ENCODE measurements around the gene SRPK1. TPM values are rescaled to one million over a fixed set of nuclear protein-coding genes. Genes with fewer than 3 reads are reported as not detected.

Gene SRPK1
- total RNA-seq, 1 donor from 2014 or later: 31.2 TPM

GRCh38 chr6:35962779-35963560 is 42.1 kb upstream of the SRPK1 start:
- Mint-ChIP-seq H3K27me3 (ENCODE audit: low read depth) (peaks cover 31% of the 10 kb centered on the region), H3K4me1 (ENCODE audit: low read depth) (no peaks in the 10 kb centered on the region), H3K9me3 (ENCODE audit: low read depth) (no peaks in the 10 kb centered on the region), H3K27ac (ENCODE audit: unreplicated experiment) (no peak overlapping the region), H3K36me3 (ENCODE audit: low read depth) (no peaks in the 10 kb centered on the region), H3K4me3 (ENCODE audit: unreplicated experiment) (no peak overlapping the region)
- no peak for TF ChIP-seq CTCF (IDR thresholded peaks at IDR 0.05)
- no peak for DNase-seq (ENCODE audit: low spot score)

GRCh38 chr6:35960187-35960586 is 39.3 kb upstream of the SRPK1 start:
- TF ChIP-seq CTCF (IDR thresholded peaks at IDR 0.05): no peak
- Mint-ChIP-seq H3K9me3 (ENCODE audit: low read depth) (no peaks in the 10 kb centered on the region), H3K36me3 (ENCODE audit: low read depth) (no peaks in the 10 kb centered on the region), H3K4me3 (ENCODE audit: unreplicated experiment) (no peak overlapping the region), H3K27me3 (ENCODE audit: low read depth) (peaks cover 30% of the 10 kb centered on the region), H3K4me1 (ENCODE audit: low read depth) (no peaks in the 10 kb centered on the region), H3K27ac (ENCODE audit: unreplicated experiment) (no peak overlapping the region)
- no peak for DNase-seq (ENCODE audit: low spot score)

- DNase-seq (ENCODE audit: low spot score): no peak
- Mint-ChIP-seq H3K4me3 (ENCODE audit: unreplicated experiment) (no peak overlapping the region), H3K9me3 (ENCODE audit: low read depth) (no peaks in the 10 kb centered on the region), H3K4me1 (ENCODE audit: low read depth) (no peaks in the 10 kb centered on the region), H3K27ac (ENCODE audit: unreplicated experiment) (no peak overlapping the region), H3K27me3 (ENCODE audit: low read depth) (peaks cover 23% of the 10 kb centered on the region), H3K36me3 (ENCODE audit: low read depth) (no peaks in the 10 kb centered on the region)
- TF ChIP-seq CTCF (IDR thresholded peaks at IDR 0.05): peak; percentile 64
Observed at GRCh38 chr6:35955970-35956369, 35.1 kb upstream of the SRPK1 start.

GRCh38 chr6:35955521-35955920 is 34.6 kb upstream of the SRPK1 start:
- Mint-ChIP-seq H3K9me3 (ENCODE audit: low read depth) (no peaks in the 10 kb centered on the region), H3K27me3 (ENCODE audit: low read depth) (peaks cover 19% of the 10 kb centered on the region), H3K36me3 (ENCODE audit: low read depth) (no peaks in the 10 kb centered on the region), H3K4me1 (ENCODE audit: low read depth) (no peaks in the 10 kb centered on the region), H3K27ac (ENCODE audit: unreplicated experiment) (no peak overlapping the region), H3K4me3 (ENCODE audit: unreplicated experiment) (no peak overlapping the region)
- DNase-seq (ENCODE audit: low spot score): no peak
- no peak for TF ChIP-seq CTCF (IDR thresholded peaks at IDR 0.05)

GRCh38 chr6:35955071-35955470 is 34.2 kb upstream of the SRPK1 start:
- H3K27me3 Mint-ChIP-seq (ENCODE audit: low read depth): peaks cover 17% of the 10 kb centered on the region
- no peak overlapping the region for H3K27ac Mint-ChIP-seq (ENCODE audit: unreplicated experiment)
- H3K4me1 Mint-ChIP-seq (ENCODE audit: low read depth): no peaks in the 10 kb centered on the region
- no peaks in the 10 kb centered on the region for H3K36me3 Mint-ChIP-seq (ENCODE audit: low read depth)
- H3K4me3 Mint-ChIP-seq (ENCODE audit: unreplicated experiment): no peak overlapping the region
- no peak for DNase-seq (ENCODE audit: low spot score)
- no peaks in the 10 kb centered on the region for H3K9me3 Mint-ChIP-seq (ENCODE audit: low read depth)
- no peak for TF ChIP-seq CTCF (IDR thresholded peaks at IDR 0.05)
